Esophagus mucosa (tissue), 1 donor: ENCODE measurements around the gene KCNJ5. TPM values are rescaled to one million over a fixed set of nuclear protein-coding genes. Genes with fewer than 3 reads are reported as not detected.

Experiments
- ATAC-seq: fragments of 200-7000 bp; cut with Tn5 transposase; one replicate; pipeline ENCODE4 v1.9.1; 2020
- total RNA-seq: library from RNA; stranded (reverse); gene quantifications from one replicate; pipeline ENCODE4 v1.2.4, GENCODE V29; 2023
- donor health status: DM: yes; HTN: yes; CAD: no.

Gene KCNJ5
- total RNA-seq, 1 donor from 2014 or later: 0.08 TPM

- ATAC-seq: no peak
Measured at GRCh38 chr11:128872094-128872493, 19.1 kb upstream of the KCNJ5 start.

- no peak for ATAC-seq
Measured at GRCh38 chr11:128872594-128872993, 18.6 kb upstream of the KCNJ5 start.

GRCh38 chr11:128874427-128874826 lies 16.7 kb upstream of the KCNJ5 start:
- ATAC-seq: no peak

GRCh38 chr11:128876133-128876650 lies 15.0 kb upstream of the KCNJ5 start:
- no peak for ATAC-seq

- ATAC-seq: no peak
Measured at GRCh38 chr11:128877726-128878125, 13.4 kb upstream of the KCNJ5 start.

- no peak for ATAC-seq
Measured at GRCh38 chr11:128878455-128878854, 12.7 kb upstream of the KCNJ5 start.

GRCh38 chr11:128879817-128880216 lies 11.3 kb upstream of the KCNJ5 start:
- no peak for ATAC-seq

- ATAC-seq: no peak
Measured at GRCh38 chr11:128881221-128881620, 9.9 kb upstream of the KCNJ5 start.

- no peak for ATAC-seq
Measured at GRCh38 chr11:128882451-128882850, 8.7 kb upstream of the KCNJ5 start.

GRCh38 chr11:128884054-128884453 lies 7.1 kb upstream of the KCNJ5 start:
- ATAC-seq: no peak

- ATAC-seq: peak; percentile 84
Measured at GRCh38 chr11:128884703-128885338, 6.3 kb upstream of the KCNJ5 start.

- ATAC-seq: peak; percentile 30
Measured at GRCh38 chr11:128886406-128887124, 4.6 kb upstream of the KCNJ5 start.

- ATAC-seq: no peak
Measured at GRCh38 chr11:128888034-128888985, 2.8 kb upstream of the KCNJ5 start.

GRCh38 chr11:128889657-128890213 lies 1.4 kb upstream of the KCNJ5 start:
- no peak for ATAC-seq

GRCh38 chr11:128890216-128890542 lies 977 bp upstream of the KCNJ5 start:
- ATAC-seq: no peak

- ATAC-seq: no peak
Measured at GRCh38 chr11:128891913-128892398, 800 bp downstream of the KCNJ5 start.

- no peak for ATAC-seq
Measured at GRCh38 chr11:128892866-128893565, 1.9 kb downstream of the KCNJ5 start.

- ATAC-seq: no peak
Measured at GRCh38 chr11:128893578-128894285, 2.6 kb downstream of the KCNJ5 start.

GRCh38 chr11:128894286-128894681 lies 3.1 kb downstream of the KCNJ5 start:
- ATAC-seq: no peak

GRCh38 chr11:128894685-128895084 lies 3.5 kb downstream of the KCNJ5 start:
- ATAC-seq: no peak

GRCh38 chr11:128895526-128895925 lies 4.4 kb downstream of the KCNJ5 start:
- ATAC-seq: no peak
